Left cardiac atrium (tissue), 4 donors: Measurements from ENCODE around the gene SIK3. TPM values are rescaled to one million over a fixed set of nuclear protein-coding genes. Genes with fewer than 3 reads are reported as not detected.

Experiments used
- ATAC-seq, 2 donors: fragments of 200-7000 bp; cut with Tn5 transposase; one replicate each; pipeline ENCODE4 v1.9.1; 2020; ENCODE audit warnings: mild to moderate bottlenecking in 2 of 2, moderate library complexity in 2 of 2
- DNase-seq: peaks from one replicate; pipeline ENCODE4 v3.0.0-alpha.2; 2020
- intact Hi-C, 2 donors: fragments of 100-400 bp; cut with DNase I; formaldehyde crosslinking; loops; one replicate each; pipeline versions ENCODE4 v1.14.1 to v1.15.1; 2022 to 2023
- total RNA-seq, 2 donors: library from RNA; stranded (reverse); fragmentation: NEBNext Ultra II Directional; extraction: Animal tissue kit (Norgen Biotek cat#: 25700); gene quantifications; one replicate each; pipeline ENCODE4 v1.2.1, GENCODE V29; 2021
- donor health status: DM: no; HTN: yes; CAD: no.
- donor health status: DM: no; HTN: yes; CAD: no; lungs with severe emphysema.
- donor health status: DM: yes; HTN: yes; CAD: no.
- donor health status: Dilated cardiomyopathy.

Gene SIK3
- total RNA-seq, 2 donors from 2014 or later, result 22.4 to 36.9 TPM

DNA sequence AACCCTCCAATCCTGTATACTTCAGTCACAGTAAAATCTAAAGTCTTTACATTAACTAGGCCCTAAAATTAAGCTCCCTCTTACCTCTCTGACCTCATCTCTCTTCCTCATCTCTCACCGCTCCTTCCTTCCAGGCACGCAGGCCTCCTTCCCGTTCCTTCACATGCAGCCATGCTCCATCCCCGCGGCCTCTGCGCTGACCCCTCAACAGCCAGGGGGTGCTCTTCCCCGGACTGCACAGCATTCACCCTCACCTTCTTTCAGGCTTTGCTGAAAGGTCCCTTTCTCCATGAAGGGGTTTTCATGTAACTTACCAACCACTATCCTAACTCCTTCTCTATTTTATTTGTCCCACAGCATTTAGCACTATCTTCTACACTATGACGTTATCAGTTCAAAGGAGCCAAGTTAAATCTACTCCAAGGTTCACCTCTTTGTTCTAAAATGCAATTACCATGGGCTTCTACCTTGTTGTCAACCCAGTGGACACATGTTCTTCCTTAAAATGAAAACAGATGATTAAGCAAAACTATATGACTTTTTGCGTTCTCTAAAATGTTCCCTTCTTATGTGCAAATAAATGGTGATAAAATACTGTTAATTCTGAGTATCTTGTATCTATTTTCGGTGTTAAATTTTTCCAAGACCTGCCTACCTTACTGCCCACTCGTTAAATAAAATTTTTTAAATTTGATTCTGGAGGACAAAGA, 203.0 kb downstream of the SIK3 start:
- intact Hi-C loops, result no loop called here
- DNase-seq, result peak; percentile 35
- ATAC-seq, result peak; percentile 38 to 73

DNA sequence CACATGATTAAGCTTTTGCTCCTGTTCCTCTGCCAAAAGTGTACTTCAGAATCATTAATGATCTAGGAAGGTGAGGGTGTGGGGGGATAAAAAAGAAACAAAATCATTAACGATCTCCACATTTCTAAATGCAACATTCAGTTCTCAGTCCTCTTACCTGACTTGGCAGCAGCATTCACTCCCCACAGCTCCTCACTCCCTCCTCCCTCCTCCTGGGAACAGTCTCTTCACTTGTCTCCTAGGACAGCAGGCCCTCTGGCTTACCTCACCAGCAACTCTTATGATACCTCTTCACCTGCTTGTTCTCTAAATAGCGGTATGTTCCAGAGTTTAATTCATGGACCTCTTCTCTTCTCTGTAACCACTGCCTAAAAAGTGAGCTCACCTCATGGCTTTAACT, 204.3 kb downstream of the SIK3 start:
- no peak for DNase-seq
- intact Hi-C loops, result no loop called here
- ATAC-seq, result peak in 1 of 2 donors; percentile 30

DNA sequence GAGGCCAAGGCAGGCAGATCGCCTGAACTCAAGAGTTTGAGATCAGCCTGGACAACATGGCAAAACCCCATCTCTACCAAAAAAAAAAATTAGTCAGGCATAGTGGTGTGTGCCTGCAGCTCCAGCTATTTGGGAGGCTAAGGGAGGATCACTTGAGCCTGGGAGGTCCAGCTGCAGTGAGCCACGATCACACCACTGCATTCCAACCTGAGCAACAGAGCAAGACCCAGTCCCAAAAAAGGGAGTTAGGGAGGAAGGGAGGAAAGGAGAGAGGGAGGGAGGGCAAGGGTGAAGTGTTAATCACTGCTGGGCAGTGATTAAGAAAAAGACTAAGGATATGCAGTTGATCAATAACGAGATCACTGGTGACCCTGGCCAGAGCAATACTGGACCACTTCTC, 204.8 kb downstream of the SIK3 start:
- ATAC-seq (no peak), DNase-seq (no peak)
- intact Hi-C loops, result no loop called here

DNA sequence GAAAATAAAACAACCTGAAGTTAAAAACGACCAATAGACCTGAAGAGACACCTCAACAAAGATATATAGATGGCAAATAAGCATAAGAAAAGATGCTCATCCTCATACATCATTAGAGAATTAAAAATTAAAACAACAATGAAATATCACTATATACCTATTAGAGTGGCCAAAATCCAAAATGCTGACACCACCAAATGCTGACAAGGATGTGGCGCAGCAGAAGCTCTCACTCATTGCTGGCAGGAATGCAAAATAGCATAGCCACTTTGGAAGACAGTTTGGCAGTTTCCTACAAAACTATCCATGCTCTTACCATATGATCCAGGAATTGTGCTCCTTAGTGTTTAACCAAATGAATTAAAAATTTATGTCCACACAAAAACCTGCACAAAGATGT, 205.9 kb downstream of the SIK3 start:
- no peak for DNase-seq
- ATAC-seq, result no peak
- intact Hi-C loops, result no loop called here

DNA sequence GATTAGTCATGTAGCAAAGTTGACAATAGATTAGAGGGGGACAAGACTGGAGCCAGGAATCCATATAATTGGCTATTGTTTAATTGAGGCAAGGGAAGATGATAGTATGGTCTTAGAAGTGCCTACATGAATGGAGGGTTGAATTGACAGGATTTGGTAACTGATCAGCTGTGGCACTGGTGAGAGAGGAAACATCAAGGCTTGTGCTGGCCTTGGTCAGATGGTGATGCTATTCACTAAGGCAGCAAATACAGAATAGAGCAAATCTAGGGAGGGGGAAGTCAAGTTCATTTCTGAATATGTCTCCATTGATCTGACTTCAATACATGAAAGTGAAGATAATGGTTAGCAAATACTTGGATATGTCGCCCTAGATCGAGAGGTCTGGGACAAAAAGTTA, 206.5 kb downstream of the SIK3 start:
- DNase-seq (no peak), ATAC-seq (no peak)
- intact Hi-C loops, result no loop called here

DNA sequence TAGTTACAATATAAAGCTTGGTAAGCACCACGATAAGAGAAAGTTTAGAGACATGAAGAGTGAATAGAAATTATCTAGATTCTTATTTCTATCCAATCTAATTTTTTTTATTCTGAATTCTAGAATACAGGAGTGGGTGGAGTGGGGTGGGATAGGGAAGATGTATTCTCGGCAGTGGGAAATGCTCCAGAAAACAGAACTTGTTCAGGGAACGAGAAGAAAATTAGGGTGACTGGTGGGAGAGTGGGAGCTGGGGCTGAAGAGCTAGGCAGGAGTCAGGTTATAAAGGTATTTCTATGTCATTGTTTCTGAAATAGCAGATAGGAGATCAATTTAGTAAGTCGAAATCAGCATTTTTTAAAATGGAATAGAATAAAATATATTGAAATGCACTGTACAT, 207.6 kb downstream of the SIK3 start:
- DNase-seq, result no peak
- intact Hi-C loops, result no loop called here
- ATAC-seq, result no peak

DNA sequence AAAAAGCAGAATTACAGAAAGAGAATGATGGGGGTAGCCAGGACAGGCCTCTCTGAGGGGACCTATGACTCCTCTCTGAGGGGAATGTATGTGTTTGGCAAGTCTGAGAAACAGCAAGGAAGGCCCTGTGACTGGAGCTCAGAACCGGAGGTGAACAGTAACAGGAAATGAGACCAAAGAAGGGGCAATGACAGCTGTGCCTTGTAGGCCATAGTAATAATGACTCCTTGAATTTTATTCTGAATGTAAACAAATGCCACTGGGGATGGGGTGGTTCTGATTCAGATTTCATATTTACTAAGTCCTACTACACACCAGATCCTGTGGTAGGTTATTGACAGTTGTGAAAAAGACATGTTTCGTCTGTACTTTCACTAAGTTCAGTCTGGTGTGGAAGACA, 208.0 kb downstream of the SIK3 start:
- DNase-seq (no peak), ATAC-seq (no peak)
- intact Hi-C loops, result no loop called here

DNA sequence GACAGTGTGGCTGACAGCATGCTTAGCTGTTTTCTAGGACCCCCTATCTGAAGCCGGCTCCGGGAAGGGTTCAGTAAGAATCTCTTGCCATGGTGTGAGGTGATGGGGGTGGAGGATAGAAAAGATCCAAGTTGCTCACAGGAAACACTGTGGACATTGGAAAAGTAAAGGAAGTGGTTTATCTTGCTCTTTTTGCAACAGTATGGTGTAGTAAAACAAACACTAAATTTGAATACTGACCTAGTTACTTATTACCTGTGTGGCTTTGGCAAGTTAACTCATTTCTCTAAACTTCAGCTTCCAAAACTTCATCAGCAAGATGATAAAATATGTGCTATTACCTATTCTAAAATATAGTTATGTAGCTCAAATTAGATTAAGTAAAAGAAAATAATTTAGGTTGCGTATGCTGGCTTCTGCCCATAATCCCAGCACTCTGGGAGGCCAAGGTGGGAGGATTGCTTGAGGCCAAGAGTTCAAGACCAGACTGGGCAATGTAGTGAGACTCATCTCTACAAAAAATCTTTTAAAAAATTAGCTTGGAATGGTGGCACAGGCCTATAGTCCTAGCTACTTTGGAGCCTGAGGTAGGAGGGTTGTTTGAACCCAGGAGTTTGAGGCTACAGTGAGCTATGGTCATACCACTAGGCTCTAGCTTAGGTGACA, 209.2 kb downstream of the SIK3 start:
- intact Hi-C loops, result no loop called here
- ATAC-seq (no peak), DNase-seq (no peak)

DNA sequence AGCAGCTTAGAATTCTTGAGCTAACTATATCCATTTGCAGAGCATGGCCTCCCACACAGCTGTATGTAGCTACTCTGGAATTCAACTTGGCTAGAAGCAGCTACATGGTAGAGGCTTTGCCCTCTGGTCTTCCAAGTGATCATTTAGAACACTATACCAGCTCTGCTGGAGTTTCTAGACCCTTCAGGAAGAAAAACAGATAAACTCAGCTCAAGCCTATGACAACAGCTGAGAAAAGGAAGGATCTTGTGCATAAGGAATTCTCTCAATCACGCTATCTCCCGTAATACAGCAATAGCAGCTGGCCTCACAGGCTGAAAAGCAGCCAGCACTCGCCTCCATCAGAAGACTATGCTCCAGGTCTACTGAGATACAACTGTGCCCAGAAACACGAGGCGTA, 210.2 kb downstream of the SIK3 start:
- intact Hi-C loops, result no loop called here
- DNase-seq, result no peak
- ATAC-seq, result peak; percentile 29 to 53

DNA sequence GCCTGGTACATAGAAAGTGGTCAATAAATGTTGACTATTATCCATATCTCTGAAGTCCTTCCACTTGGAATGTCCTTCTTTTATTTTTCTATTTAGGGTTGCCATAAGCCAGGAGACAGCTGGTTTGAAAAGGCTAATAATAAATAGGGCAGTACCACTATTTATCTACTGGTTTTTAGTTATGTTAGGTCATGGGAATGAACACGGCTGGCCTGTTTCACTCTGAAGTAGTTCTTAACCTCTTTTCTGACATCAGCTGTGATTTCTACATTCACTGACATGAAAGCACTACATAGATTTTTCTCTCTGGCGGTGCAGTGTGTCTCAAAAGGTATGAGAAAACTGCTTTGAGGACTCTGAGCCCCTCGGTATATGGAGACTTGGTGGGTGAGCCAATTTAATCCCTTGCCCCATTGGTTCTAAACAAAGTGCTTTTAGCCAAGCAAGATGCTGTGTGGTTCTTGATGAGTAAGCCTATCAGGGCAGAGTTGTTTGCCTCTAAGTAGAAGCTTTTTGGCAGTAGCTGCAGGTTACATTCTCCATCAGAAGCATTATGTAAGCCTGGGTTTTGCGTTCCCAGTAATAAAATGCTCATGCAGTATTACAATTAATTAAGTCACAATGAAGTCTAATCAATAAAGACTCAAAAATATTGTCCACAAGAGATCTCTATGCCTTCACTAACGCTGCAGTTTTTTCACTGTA, 212.1 kb downstream of the SIK3 start:
- no peak for DNase-seq
- intact Hi-C loops, result no loop called here
- ATAC-seq, result peak; percentile 81 to 86

DNA sequence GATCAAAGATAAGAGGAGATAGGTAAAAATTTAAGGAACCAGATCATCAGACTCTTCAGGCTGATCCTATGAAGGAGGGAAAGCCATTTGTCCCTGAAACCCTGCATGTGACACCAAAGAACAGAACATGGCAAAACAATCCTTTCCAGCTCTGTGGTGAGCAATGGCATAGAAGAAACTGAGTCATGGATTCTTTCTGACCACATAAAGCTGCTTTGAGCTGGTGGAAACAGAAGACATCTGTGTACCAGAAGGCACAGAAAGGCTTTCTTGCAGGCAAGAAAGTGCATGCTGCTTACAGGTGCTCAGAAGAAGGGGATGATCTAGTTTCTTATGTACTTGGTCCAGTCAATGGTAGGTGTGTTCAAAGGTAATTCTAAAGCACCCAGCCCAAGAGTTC, 215.8 kb downstream of the SIK3 start:
- DNase-seq (no peak), ATAC-seq (no peak)
- intact Hi-C loops, result loop anchor here in 1 of 2 donors (5.0 kb wide), 1 partner anchor 225 kb away; no protein-coding TSS in a partner anchor

DNA sequence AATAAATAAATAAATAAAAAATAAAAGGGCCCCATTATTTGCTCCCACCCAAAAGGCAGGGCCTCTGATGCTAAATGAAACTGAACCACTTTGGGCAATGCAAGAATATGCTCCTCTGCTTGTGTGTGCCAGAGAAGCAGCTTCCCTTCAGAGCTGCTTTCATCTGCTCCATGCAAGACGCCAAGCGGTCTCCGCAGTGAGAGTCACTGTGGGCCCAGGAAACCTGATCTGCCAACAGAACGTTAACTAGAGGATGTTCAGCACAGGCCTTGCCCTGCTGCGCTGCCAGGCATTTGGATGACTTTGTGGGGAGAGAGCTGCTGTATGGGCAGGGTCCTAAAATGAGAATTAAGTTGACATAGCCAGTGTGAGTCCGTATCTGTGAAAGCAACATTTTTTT, 217.1 kb downstream of the SIK3 start:
- DNase-seq (no peak), ATAC-seq (no peak)
- intact Hi-C loops, result loop anchor here in 1 of 2 donors (5.0 kb wide), 1 partner anchor 226 kb away; no protein-coding TSS in a partner anchor

DNA sequence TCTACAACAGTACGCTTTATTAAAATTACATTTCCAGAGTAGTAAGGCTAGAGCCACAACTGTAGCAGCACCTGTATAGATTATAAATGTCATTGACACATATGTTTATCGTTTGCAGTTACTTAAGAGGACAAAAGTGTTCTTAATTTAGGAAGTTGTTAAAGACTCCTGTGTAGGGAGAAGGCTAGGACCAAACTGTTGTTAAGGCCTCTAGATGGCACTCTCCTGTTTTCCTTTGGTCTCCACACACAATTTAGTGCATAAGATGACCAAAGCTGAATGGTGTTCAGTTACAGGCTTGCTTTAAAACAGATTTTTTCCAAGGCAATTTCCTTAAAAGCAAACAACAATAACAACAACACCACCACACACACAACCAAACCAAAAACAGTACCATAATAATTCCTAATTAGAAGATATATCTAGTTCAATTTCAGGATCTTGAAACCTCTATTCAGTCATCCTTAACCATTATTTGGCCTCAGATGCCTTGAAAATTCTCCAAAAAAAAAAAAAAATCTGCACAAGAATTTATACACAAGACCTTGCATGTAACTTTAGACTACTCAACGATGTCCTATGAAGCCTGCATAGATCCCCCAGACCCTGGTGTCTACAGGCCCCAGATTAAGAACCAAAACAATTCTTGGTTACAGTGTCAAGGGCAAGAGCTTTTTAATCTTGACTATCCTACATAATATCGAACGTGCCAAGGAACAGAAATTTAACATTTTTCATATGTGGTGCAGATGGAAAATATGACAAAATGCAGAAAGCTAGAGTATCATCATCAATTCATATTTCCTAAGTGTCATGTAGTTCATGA, 218.2 kb downstream of the SIK3 start:
- no peak for DNase-seq
- intact Hi-C loops, result loop anchor here (5.0 to 10.0 kb wide), 2 partner anchors 227 to 345 kb away; no protein-coding TSS in a partner anchor
- peak; percentile 90 to 96 for ATAC-seq

DNA sequence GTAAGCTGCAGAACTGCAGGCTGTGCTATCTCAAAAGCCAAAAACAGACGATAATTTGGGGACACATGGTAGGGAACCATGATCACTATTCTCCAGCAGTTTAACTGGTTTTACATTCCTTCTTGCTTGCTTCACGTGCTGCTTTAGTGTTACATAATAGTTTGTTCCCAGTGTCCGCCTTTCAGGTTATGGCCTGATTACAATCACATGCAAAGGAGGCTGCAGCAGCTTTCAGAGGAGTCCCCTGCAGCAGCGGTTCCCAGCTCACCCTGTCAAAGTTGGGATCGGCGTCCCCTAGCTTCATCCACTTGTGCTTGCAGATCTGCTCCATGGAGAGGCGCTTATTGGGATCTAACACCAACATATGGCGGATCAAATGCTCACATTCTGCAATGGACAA, 221.6 kb downstream of the SIK3 start:
- DNase-seq (no peak), ATAC-seq (no peak)
- intact Hi-C loops, result loop anchor here (5.0 to 10.0 kb wide), 2 partner anchors 231 to 348 kb away; no protein-coding TSS in a partner anchor

DNA sequence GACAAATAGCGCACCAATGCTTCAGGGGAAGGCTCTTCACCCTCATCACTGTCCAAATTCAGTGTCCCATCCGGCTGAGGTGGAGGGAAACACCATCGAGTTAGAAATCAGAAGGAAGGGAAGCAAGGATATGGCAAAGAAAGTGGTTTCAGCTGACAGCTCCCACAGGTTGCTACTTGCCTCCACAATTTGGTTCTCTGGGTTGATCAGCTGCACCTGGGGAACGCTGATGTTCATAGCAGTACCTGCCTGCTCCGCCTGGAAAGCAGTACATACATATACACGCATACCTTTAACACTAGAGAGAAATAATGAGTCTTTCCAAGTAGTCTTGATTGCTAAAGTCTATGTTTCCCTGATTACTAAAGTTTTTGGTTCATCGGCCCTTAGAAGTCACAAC, 223.0 kb downstream of the SIK3 start:
- intact Hi-C loops, result loop anchor here (5.0 to 10.0 kb wide), 2 partner anchors 232 to 350 kb away; no protein-coding TSS in a partner anchor
- ATAC-seq (no peak), DNase-seq (no peak)

DNA sequence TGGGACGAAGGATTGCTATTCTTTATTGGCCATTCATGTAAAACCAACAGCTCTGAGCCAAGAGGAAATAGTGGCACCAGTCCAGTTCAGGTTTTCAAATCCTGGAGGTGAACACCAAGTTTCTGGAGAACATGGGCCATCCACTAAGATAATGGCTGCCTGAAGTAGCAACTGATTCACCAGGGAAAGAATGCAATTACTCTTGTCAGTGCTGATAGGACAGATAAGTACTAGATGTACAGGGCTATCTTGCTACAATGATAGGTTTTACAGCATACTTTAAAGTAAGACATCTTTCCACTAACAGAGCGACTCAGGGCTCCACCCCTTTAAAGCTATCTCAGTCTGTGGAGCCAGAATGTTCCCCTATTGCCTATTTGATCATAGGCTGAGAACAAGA, 224.0 kb downstream of the SIK3 start:
- ATAC-seq, result peak; percentile 68 to 90
- no peak for DNase-seq
- intact Hi-C loops, result loop anchor here in 1 of 2 donors (10.0 kb wide), 1 partner anchor 351 kb away; no protein-coding TSS in a partner anchor

DNA sequence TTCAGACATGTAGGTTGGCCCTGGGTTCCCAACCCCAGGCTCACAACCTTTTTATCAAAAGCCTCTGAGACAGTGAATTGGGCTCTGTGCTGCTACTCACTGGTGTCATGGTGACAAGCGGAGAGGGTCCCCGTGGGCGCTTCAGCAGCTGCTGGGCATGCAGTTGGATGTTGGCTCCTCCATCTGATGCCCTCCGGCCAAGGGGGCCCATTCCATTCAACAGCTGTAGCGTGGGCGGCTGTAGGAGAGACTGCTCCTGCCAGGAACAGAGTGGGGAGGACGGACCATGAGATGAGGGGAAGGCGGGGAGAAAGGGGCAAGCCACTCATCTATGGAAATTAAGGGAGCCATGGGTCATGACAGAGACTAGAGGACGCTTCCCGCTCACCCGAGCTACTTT, 224.8 kb downstream of the SIK3 start:
- intact Hi-C loops, result loop anchor here in 1 of 2 donors (10.0 kb wide), 1 partner anchor 351 kb away; no protein-coding TSS in a partner anchor
- no peak for ATAC-seq
- no peak for DNase-seq

DNA sequence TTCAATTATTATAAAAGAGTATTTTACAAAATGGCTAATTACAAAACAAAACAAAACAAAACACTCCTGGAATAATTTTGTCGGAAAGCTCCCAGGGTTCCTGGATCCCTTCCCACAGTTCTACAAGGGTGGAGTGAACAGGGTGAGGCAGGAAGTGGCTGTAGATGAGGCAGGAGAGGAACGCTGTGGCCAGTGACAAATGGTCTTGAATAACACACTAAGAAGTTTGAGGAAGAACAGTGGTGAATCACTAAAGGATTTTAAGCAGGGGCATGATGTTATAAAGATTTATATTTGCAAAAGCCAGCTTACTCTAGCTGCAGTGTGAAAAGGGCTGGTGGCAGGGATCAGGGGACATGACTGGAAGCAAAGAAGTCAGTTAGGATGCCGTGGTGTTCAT, 227.0 kb downstream of the SIK3 start:
- peak in 1 of 2 donors; percentile 33 for ATAC-seq
- peak; percentile 33 for DNase-seq
- intact Hi-C loops, result loop anchor here in 1 of 2 donors (10.0 kb wide), 1 partner anchor 354 kb away; no protein-coding TSS in a partner anchor

DNA sequence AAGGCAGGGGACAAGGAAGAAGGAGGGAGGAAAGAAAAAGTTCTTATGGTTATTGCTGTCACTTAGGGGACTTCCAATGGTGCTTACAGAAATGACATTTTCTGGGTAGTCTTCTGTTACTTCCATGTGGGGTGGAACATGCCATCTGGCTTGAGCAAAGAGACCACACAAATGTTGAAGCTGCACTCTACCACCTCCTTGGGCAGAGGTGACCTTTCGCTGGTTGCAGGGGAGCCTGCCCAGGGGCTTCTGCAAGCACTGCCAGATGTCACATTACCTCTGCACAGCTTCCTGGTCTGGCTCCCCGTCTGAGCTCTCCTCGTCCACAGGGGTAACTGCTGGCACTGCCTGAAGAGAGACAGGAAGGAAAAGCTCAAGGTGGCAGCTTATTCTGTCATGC, 228.2 kb downstream of the SIK3 start:
- intact Hi-C loops, result loop anchor here in 1 of 2 donors (10.0 kb wide), 1 partner anchor 355 kb away; no protein-coding TSS in a partner anchor
- no peak for ATAC-seq
- DNase-seq, result no peak
